GM12878 (cell line): ENCODE results near the gene LRRK1. TPM values are rescaled to one million over a fixed set of nuclear protein-coding genes. Genes with fewer than 3 reads are reported as not detected.

Experiments used
- ATAC-seq: fragments of 200-7000 bp; cut with Tn5 transposase; 3 replicates; pipeline ENCODE4 v1.9.1; 2020; ENCODE audit warnings: mild to moderate bottlenecking, moderate library complexity
- BruUV-seq: library from RNA; stranded (reverse); fragments of 400-500 nt; replicated peaks from 2 replicates; lab custom pipeline; 2021; lab: Mats Ljungman, UMichigan
- CTCF ChIA-PET: fragments of 300-600 bp; sonication (Branson Sonifier 250); formaldehyde crosslinking; extraction: SDS; loops from one replicate; lab custom pipeline; 2021; ENCODE audit warnings: inconsistent platforms; lab: Yijun Ruan, JAX
- POLR2A ChIA-PET: fragments of 350-600 bp; formaldehyde crosslinking; extraction: SDS; loops from one replicate; lab custom pipeline; 2021; ENCODE audit warnings: inconsistent platforms; lab: Charles Lee
- RAD21 ChIA-PET: fragments of 300-600 bp; sonication (Branson Sonifier 250); formaldehyde crosslinking; loops from one replicate; lab custom pipeline; 2023; ENCODE audit warnings: antibody characterized with exemption; ENCODE audit not compliant: unreplicated experiment; lab: Charles Lee
- SMC1A ChIA-PET: fragments of 300-600 bp; sonication (Branson Sonifier 250); formaldehyde crosslinking; loops from one replicate; lab custom pipeline; 2023; ENCODE audit not compliant: unreplicated experiment, uncharacterized antibody; lab: Charles Lee
- DNase-seq: peaks from one replicate; pipeline ENCODE4 v3.0.0-alpha.2; 2011; ENCODE audit warnings: low read depth, low spot score
- FAIRE-seq: peaks from 3 replicates; lab custom pipeline; 2011; peaks lifted over from hg19 to GRCh38; lab: Jason Lieb, UNC
- H2AFZ ChIP-seq: 2 replicates; pipeline ENCODE4 v1.6.0; 2011; ENCODE audit warnings: low read depth, low read length, control low read depth; ENCODE audit not compliant: control insufficient read depth
- H3K27ac ChIP-seq: 2 replicates; pipeline ENCODE4 v1.5.1; 2011; ENCODE audit warnings: control low read depth; ENCODE audit not compliant: control insufficient read depth, insufficient read depth
- H3K27me3 ChIP-seq, 2 experiments: replicated peaks in 1 of 2; 2 replicates each; pipeline versions ENCODE4 v1.6.0 to v1.6.1; 2011; ENCODE audit warnings: low read length in 1 of 2; ENCODE audit not compliant: control insufficient read depth in 2 of 2, insufficient read depth in 2 of 2
- H3K36me3 ChIP-seq, 2 experiments: 2 replicates each; pipeline ENCODE4 v1.5.1; 2011; ENCODE audit warnings: low read length in 1 of 2; ENCODE audit not compliant: control insufficient read depth in 2 of 2, insufficient read depth in 2 of 2
- H3K4me1 ChIP-seq: 2 replicates; pipeline ENCODE4 v1.6.1; 2011; ENCODE audit warnings: mild to moderate bottlenecking, low read length, moderate library complexity, mixed read lengths; ENCODE audit not compliant: control insufficient read depth, insufficient read depth
- H3K4me2 ChIP-seq: 2 replicates; pipeline ENCODE4 v1.6.0; 2011; ENCODE audit warnings: control low read depth; ENCODE audit not compliant: control insufficient read depth, insufficient read depth
- H3K4me3 ChIP-seq: fragments of 200-600 bp; sonication (generic); 2 replicates; pipeline ENCODE4 v1.5.1; 2016
- H3K79me2 ChIP-seq: 2 replicates; pipeline ENCODE4 v1.6.0; 2011; ENCODE audit warnings: low read length; ENCODE audit not compliant: control insufficient read depth, insufficient read depth
- H3K9ac ChIP-seq: 2 replicates; pipeline ENCODE4 v1.8.0; 2011; ENCODE audit warnings: low read length, control low read depth, mixed read lengths; ENCODE audit not compliant: control insufficient read depth, insufficient read depth
- H3K9me3 ChIP-seq: replicated peaks from 3 replicates; pipeline ENCODE4 v1.5.1; 2011; ENCODE audit warnings: mild to moderate bottlenecking, low read length; ENCODE audit not compliant: control insufficient read depth, insufficient read depth
- H4K20me1 ChIP-seq: 2 replicates; pipeline ENCODE4 v1.6.0; 2011; ENCODE audit not compliant: control insufficient read depth, insufficient read depth
- CREB1 ChIP-seq: IDR thresholded peaks from 2 replicates; pipeline ENCODE4 v1.6.1; 2012; ENCODE audit warnings: low read depth, mild to moderate bottlenecking, inconsistent platforms
- E2F4 ChIP-seq: IDR thresholded peaks from 2 replicates; pipeline ENCODE4 v1.6.1; 2012; ENCODE audit warnings: low read depth, low read length, improper control_type of control experiment
- NFYA ChIP-seq: IDR thresholded peaks from 2 replicates; pipeline ENCODE4 v1.6.1; 2011; ENCODE audit warnings: low read depth, mild to moderate bottlenecking, low read length, improper control_type of control experiment, borderline replicate concordance
- NR2C1 ChIP-seq: fragments of 450-650 bp; IDR thresholded peaks from 2 replicates; pipeline ENCODE4 v1.6.1; 2017; ENCODE audit warnings: antibody characterized with exemption, mild to moderate bottlenecking, moderate library complexity
- NR2F1 ChIP-seq: fragments of 450-650 bp; conservative IDR thresholded peaks from 2 replicates; pipeline ENCODE4 v1.6.1; 2017; ENCODE audit warnings: mild to moderate bottlenecking
- REST ChIP-seq: IDR thresholded peaks from 2 replicates; pipeline ENCODE4 v1.6.1; 2012; ENCODE audit warnings: mild to moderate bottlenecking, low read depth, low read length
- SMC3 ChIP-seq: IDR thresholded peaks from 2 replicates; pipeline ENCODE4 v1.6.1; 2011; ENCODE audit warnings: low read length, improper control_type of control experiment, borderline replicate concordance
- TARDBP ChIP-seq: IDR thresholded peaks from 2 replicates; pipeline ENCODE4 v1.6.1; 2016; ENCODE audit warnings: borderline replicate concordance
- ZNF217 ChIP-seq: fragments of 450-650 bp; IDR thresholded peaks from 2 replicates; pipeline ENCODE4 v1.6.1; 2017; ENCODE audit warnings: antibody characterized with exemption, mild to moderate bottlenecking
- WGBS: methylation state at CpG from one replicate; pipeline ENCODE4 v1.1.6; 2016; ENCODE audit warnings: low lambda C conversion rate; ENCODE audit not compliant: insufficient replicate concordance, insufficient coverage; ENCODE audit errors: missing lambda C conversion rate; 5-methylcytosine and 5-hydroxymethylcytosine counted together
- in situ Hi-C: fragments of 300-500 bp; cut with MboI; formaldehyde crosslinking; loops from 9 replicates; pipeline ENCODE4 v1.14.3; 2018; ENCODE audit warnings: mixed read lengths
- intact Hi-C: fragments of 100-400 bp; cut with micrococcal nuclease; formaldehyde crosslinking; loops from one replicate; pipeline ENCODE4 v1.14.2; 2022; ENCODE audit not compliant: unreplicated experiment
- polyA plus RNA-seq, 11 experiments: library from polyadenylated mRNA; depleted of rRNA in 4 of 11; unstranded in 6 of 11; stranded (reverse) in 5 of 11; fragments of >200 nt; fragmentation: Nextera tagmentation in 4 of 11; fragmentation: Illumina TruSeq in 1 of 11; extraction: Ambion mirVana in 4 of 11; extraction: Trizol in 1 of 11; gene quantifications; 1 replicate in 1 of 11; 2 replicates in 10 of 11; pipeline versions ENCODE4 v1.2.1 to v1.2.3, GENCODE V29; 2011 to 2016; ENCODE audit warnings: inconsistent platforms in 2 of 11, missing spikeins in 2 of 11, low read depth in 1 of 11
- total RNA-seq, 4 experiments: library from RNA; depleted of rRNA in 3 of 4; stranded (reverse); fragments of >200 nt in 3 of 4; fragmentation: Illumina TruSeq in 1 of 4; extraction: Trizol in 1 of 4; gene quantifications; 2 replicates each; pipeline versions ENCODE4 v1.2.1 to v1.2.3, GENCODE V29; 2013 to 2021

Gene LRRK1
- total and polyA plus RNA-seq, 10 of the 15 experiments (the other 5 are each of a cell fraction or from before 2014, with no cell fraction given) = 2.2 to 58.3 (median 17.9) TPM

- no peak for DNase-seq
- Histone ChIP-seq H3K79me2 (no peaks in the 10 kb centered on the region; the same call in 1 of the 2 replicates), H3K4me2 (no peak overlapping the region), H3K27ac (no peak overlapping the region), H3K4me1 (peaks cover 11% of the 10 kb centered on the region), H3K9ac (no peak overlapping the region), H3K9me3 (peaks cover 2% of the 10 kb centered on the region; the same call in 1 of the 3 replicates), H3K4me3 (no peak overlapping the region), H3K36me3 (peaks cover 7 to 10% of the 10 kb centered on the region in 2 experiments; a peak in 3 of 4 replicates), H2AFZ (no peak overlapping the region), H4K20me1 (no peaks in the 10 kb centered on the region), H3K27me3 (no peaks in the 10 kb centered on the region)
- in situ Hi-C loops = no loop called here
- no peak for ATAC-seq
- no peak for TF ChIP-seq REST
- TF ChIP-seq NR2C1 = no peak
- TF ChIP-seq ZNF217 = no peak
- no peak for TF ChIP-seq NFYA
- no peak for TF ChIP-seq SMC3
- TF ChIP-seq CREB1 = no peak
- TF ChIP-seq E2F4 = no peak
- TF ChIP-seq NR2F1 = no peak
- TF ChIP-seq TARDBP = no peak
- ChIA-PET POLR2A (no interaction called here), SMC1A (no interaction called here), CTCF (no interaction called here), RAD21 (no interaction called here)
- no TSS peak for BruUV-seq
- intact Hi-C loops = no loop called here
- WGBS = 95% methylated on average over 3 of the region's 3 CpGs
- FAIRE-seq = no peak
Observed at GRCh38 chr15:101037090-101037830, 118.1 kb downstream of the LRRK1 start.
